ENCODE results near the gene GULP1. TPM values are rescaled to one million over a fixed set of nuclear protein-coding genes. Genes with fewer than 3 reads are reported as not detected.
A peak's percentile ranks its signal among the peaks of the same experiment; 100 is the strongest.

Gene GULP1
- total and polyA plus RNA-seq, 2 of the 13 experiments (the other 11 are each of a cell fraction or from before 2014, with no cell fraction given), result 0.15 TPM; not detected in 1

- FAIRE-seq (no peak), DNase-seq (ENCODE audit: low spot score) (no peak), ATAC-seq (no peak)
- no peaks in the 10 kb centered on the region for H4K20me1 ChIP-seq (ENCODE audit: insufficient read depth, low read length)
- under 1% methylated on average over 2 of the region's 2 CpGs for WGBS (ENCODE audit: low lambda C conversion rate)
- no peak overlapping the region for H2AFZ ChIP-seq (ENCODE audit: low read length)
- no peak for TF ChIP-seq PCBP2 (optimal IDR thresholded peaks at IDR 0.05; ENCODE audit: low read depth, low read length, poor library complexity, severe bottlenecking)
- TF ChIP-seq CEBPB (IDR thresholded peaks at IDR 0.05; ENCODE audit: borderline replicate concordance, low read depth, low read length), result 0 out of 2 replicates have a peak, but pooled peaks have one; percentile 38
- 0 out of 2 replicates have a peak, but pooled peaks have one; percentile 5 for TF ChIP-seq ATF7 (IDR thresholded peaks at IDR 0.05)
- TF ChIP-seq ATF7 (CRISPR knock-in tag; IDR thresholded peaks at IDR 0.05), result no peak
- TF ChIP-seq CEBPG (CRISPR knock-in tag; IDR thresholded peaks at IDR 0.05), result no peak
- no peak for TF ChIP-seq BRD4 (CRISPR knock-in tag; IDR thresholded peaks at IDR 0.05)
- no peak for TF ChIP-seq ZBTB37 (CRISPR knock-in tag; IDR thresholded peaks at IDR 0.05)
- TF ChIP-seq POGZ (CRISPR knock-in tag; IDR thresholded peaks at IDR 0.05), result no peak
- H3K27ac ChIP-seq (ENCODE audit: extremely low read length, insufficient read depth, low read length), result no peak overlapping the region
- no TSS peak for BruUV-seq (replicated peaks)
- ChIA-PET POLR2A (no interaction called here), CTCF (ENCODE audit: low intra/inter-chr PET ratio, low total read pairs) (no interaction called here)
- no peaks in the 10 kb centered on the region for H3K27me3 ChIP-seq (ENCODE audit: control insufficient read depth in 1 of 2, insufficient read depth in 2 of 2, low read length in 2 of 2)
- H3K36me3 ChIP-seq (replicated peaks in 1 of 2; ENCODE audit: control insufficient read depth in 1 of 2, insufficient read depth in 2 of 2, low read length in 2 of 2), result no peaks in the 10 kb centered on the region
- intact Hi-C loops (cut with micrococcal nuclease; ENCODE audit: unreplicated experiment), result no loop called here
- no peaks in the 10 kb centered on the region for H3K9me3 ChIP-seq (ENCODE audit: low read length)
- no peak overlapping the region for H3K4me2 ChIP-seq (ENCODE audit: low read depth, low read length)
- in situ Hi-C loops (cut with HindIII; ENCODE audit: extremely low pct_ligation_motif_present, low pct_unique_long_range_greater_than_20kb), result no loop called here
- no peak overlapping the region for H3K9ac ChIP-seq (ENCODE audit: insufficient read depth, low read depth, low read length)
- H3K4me1 ChIP-seq (ENCODE audit: insufficient read depth, low read length), result no peaks in the 10 kb centered on the region
- H3K4me3 ChIP-seq (replicated peaks in 1 of 3; ENCODE audit: insufficient read depth in 1 of 3, low read depth in 2 of 3, low read length in 3 of 3), result no peak overlapping the region
- no peaks in the 10 kb centered on the region for H3K79me2 ChIP-seq (ENCODE audit: insufficient read depth, low read length)
These were observed 243.2 kb downstream of the GULP1 start for GRCh38 chr2:188534875-188535274.

- H4K20me1 ChIP-seq (ENCODE audit: insufficient read depth, low read length), result no peaks in the 10 kb centered on the region
- H2AFZ ChIP-seq (ENCODE audit: low read length), result no peak overlapping the region
- POLR2A ChIA-PET, result no interaction called here
- no peak for FAIRE-seq
- no TSS peak for BruUV-seq (replicated peaks)
- intact Hi-C loops (cut with micrococcal nuclease; ENCODE audit: unreplicated experiment) (no loop called here), in situ Hi-C loops (cut with HindIII; ENCODE audit: extremely low pct_ligation_motif_present, low pct_unique_long_range_greater_than_20kb) (no loop called here)
- no peak overlapping the region for H3K9ac ChIP-seq (ENCODE audit: insufficient read depth, low read depth, low read length)
- H3K79me2 ChIP-seq (ENCODE audit: insufficient read depth, low read length), result no peaks in the 10 kb centered on the region
- CTCF ChIA-PET (ENCODE audit: low intra/inter-chr PET ratio, low total read pairs), result no interaction called here
- H3K4me1 ChIP-seq (ENCODE audit: insufficient read depth, low read length), result no peaks in the 10 kb centered on the region
- H3K27ac ChIP-seq (ENCODE audit: extremely low read length, insufficient read depth, low read length), result no peak overlapping the region
- no peaks in the 10 kb centered on the region for H3K27me3 ChIP-seq (ENCODE audit: control insufficient read depth in 1 of 2, insufficient read depth in 2 of 2, low read length in 2 of 2)
- no peak for DNase-seq (ENCODE audit: low spot score)
- under 1% methylated on average over 3 of the region's 3 CpGs for WGBS (ENCODE audit: low lambda C conversion rate)
- no peaks in the 10 kb centered on the region; the same call in 1 of the 2 replicates for H3K9me3 ChIP-seq (ENCODE audit: low read length)
- H3K36me3 ChIP-seq (replicated peaks in 1 of 2; ENCODE audit: control insufficient read depth in 1 of 2, insufficient read depth in 2 of 2, low read length in 2 of 2), result no peaks in the 10 kb centered on the region
- ATAC-seq, result no peak
- no peak overlapping the region for H3K4me3 ChIP-seq (replicated peaks in 1 of 3; ENCODE audit: insufficient read depth in 1 of 3, low read depth in 2 of 3, low read length in 3 of 3)
- no peak overlapping the region for H3K4me2 ChIP-seq (ENCODE audit: low read depth, low read length)
- no peak for TF ChIP-seq ARHGAP35 (CRISPR knock-in tag; IDR thresholded peaks at IDR 0.05; ENCODE audit: borderline replicate concordance)
- TF ChIP-seq BATF2 (CRISPR knock-in tag; IDR thresholded peaks at IDR 0.05), result no peak
- no peak for TF ChIP-seq KDM4B (CRISPR knock-in tag; IDR thresholded peaks at IDR 0.05)
These were observed 260.0 kb downstream of the GULP1 start for GRCh38 chr2:188551671-188552070.

All from HepG2 (cell line).